ENCODE results near the gene POLR2A. TPM values are rescaled to one million over a fixed set of nuclear protein-coding genes. Genes with fewer than 3 reads are reported as not detected.
A peak's percentile ranks its signal among the peaks of the same experiment; 100 is the strongest.
"Not testable (repeated sequence)": the region's sequence is repeated elsewhere in the genome, so short reads cannot be mapped to it uniquely, and the experiment has no call there.

Gene POLR2A
- polyA plus RNA-seq, 3 donors = 12.1 to 27.9 (median 25.4) TPM

DNA sequence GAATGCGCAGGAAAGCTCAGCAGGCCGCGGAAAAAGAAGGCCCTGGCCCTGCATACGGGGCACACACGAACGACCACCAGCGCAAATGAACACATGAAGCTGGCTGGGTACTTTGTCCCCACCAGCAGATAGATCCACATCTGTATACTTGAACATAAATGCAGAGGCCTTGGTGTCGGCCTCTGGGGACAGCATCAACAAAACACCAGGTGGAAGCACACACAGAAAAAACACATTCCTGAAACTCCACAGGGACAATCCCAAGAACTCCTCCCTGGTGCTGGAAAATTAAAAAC lies 4.1 kb upstream of the POLR2A start:
- H3K9me3 Mint-ChIP-seq = peaks cover 0 to 2% (median 0%) of the 10 kb centered on the region in 7 donors
- H3K27ac ChIP-seq (ENCODE audit: low read depth in 1 of 2, low read length in 2 of 2) = peak overlapping the region; percentile 28 to 79
- H3K36me3 Mint-ChIP-seq = peaks cover 0 to 7% of the 10 kb centered on the region in 2 donors
- peak overlapping the region; percentile 36 to 89 (median 66) for H3K4me3 ChIP-seq (replicated peaks in 1 of 3; ENCODE audit: low read depth in 2 of 3, low read length in 3 of 3)
- TF ChIP-seq, protein P1, sequence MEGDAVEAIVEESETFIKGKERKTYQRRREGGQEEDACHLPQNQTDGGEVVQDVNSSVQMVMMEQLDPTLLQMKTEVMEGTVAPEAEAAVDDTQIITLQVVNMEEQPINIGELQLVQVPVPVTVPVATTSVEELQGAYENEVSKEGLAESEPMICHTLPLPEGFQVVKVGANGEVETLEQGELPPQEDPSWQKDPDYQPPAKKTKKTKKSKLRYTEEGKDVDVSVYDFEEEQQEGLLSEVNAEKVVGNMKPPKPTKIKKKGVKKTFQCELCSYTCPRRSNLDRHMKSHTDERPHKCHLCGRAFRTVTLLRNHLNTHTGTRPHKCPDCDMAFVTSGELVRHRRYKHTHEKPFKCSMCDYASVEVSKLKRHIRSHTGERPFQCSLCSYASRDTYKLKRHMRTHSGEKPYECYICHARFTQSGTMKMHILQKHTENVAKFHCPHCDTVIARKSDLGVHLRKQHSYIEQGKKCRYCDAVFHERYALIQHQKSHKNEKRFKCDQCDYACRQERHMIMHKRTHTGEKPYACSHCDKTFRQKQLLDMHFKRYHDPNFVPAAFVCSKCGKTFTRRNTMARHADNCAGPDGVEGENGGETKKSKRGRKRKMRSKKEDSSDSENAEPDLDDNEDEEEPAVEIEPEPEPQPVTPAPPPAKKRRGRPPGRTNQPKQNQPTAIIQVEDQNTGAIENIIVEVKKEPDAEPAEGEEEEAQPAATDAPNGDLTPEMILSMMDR (IDR thresholded peaks at IDR 0.05) = no peak
- no peaks in the 10 kb centered on the region for H3K36me3 ChIP-seq (replicated peaks in 1 of 2; ENCODE audit: control insufficient read depth in 1 of 2, insufficient read depth in 2 of 2, low read length in 2 of 2)
- no peaks in the 10 kb centered on the region for H3K27me3 ChIP-seq (ENCODE audit: control insufficient read depth in 2 of 2, insufficient read depth in 2 of 2, low read length in 2 of 2)
- peak overlapping the region; percentile 72 to 92 (median 80) for H3K27ac Mint-ChIP-seq
- DNase-seq = no peak
- intact Hi-C loops (cut with micrococcal nuclease) = loop anchor here in 1 of 2 donors (5.0 to 10.0 kb wide), 4 partner anchors 92 to 362 kb away; partner anchors contain the start of genes DVL2, KCTD11, PHF23 and TMEM95
- peak overlapping the region; percentile 94 for H3K4me2 ChIP-seq (replicated peaks; ENCODE audit: extremely low read depth, low read length, poor library complexity, severe bottlenecking)
- H3K79me2 ChIP-seq (ENCODE audit: insufficient read depth, low read length) = peaks cover 56% of the 10 kb centered on the region
- H3K4me1 ChIP-seq (ENCODE audit: control insufficient read depth in 1 of 2, insufficient read depth in 2 of 2, low read length in 2 of 2) = peaks cover 54 to 64% of the 10 kb centered on the region in 2 donors
- H3K27me3 Mint-ChIP-seq (ENCODE audit: low read depth in 3 of 3) = peaks cover 0 to 3% (median 1%) of the 10 kb centered on the region in 3 donors
- 9% methylated on average over 8 of the region's 8 CpGs for WGBS (ENCODE audit: insufficient coverage)
- H3K4me3 Mint-ChIP-seq = peak overlapping the region; percentile 82 to 91
- H4K20me1 ChIP-seq (ENCODE audit: insufficient read depth, low read length) = peaks cover 10% of the 10 kb centered on the region
- H3K9me3 ChIP-seq (replicated peaks in 1 of 2; ENCODE audit: control insufficient read depth in 1 of 2, insufficient read depth in 1 of 2, low read length in 2 of 2) = no peaks in the 10 kb centered on the region
- H2AFZ ChIP-seq (ENCODE audit: insufficient read depth, low read depth, low read length, poor library complexity, severe bottlenecking) = peak overlapping the region; percentile 85
- peak overlapping the region; percentile 83 for H3K9ac ChIP-seq (ENCODE audit: insufficient read depth, low read length, poor library complexity, severe bottlenecking)
- H3K4me1 Mint-ChIP-seq = peaks cover 70% of the 10 kb centered on the region

DNA sequence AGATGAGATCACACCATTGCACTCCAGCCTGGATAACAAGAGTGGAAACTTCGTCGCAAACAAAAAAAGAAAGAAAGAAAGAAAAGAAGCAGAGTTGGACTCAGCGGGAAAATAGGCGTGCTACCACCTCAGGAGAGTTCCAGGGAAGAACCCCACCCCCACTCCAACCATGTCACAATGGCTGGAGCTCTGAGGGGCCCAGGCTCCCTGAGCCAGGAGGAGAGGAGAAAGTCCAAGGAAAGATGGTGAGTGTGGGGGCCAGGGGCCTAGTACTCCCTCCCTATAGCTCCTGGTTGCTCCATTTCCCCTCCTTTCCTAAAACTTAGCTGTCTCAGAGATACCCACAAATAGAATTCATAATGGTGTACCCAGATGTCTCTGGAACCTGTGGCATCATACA lies 2.9 kb upstream of the POLR2A start, which contains the start of gene SLC35G6:
Gene SLC35G6 (plus strand): TSS at position 172 of the 400 bp plus-strand sequence. CDS start 71 bp downstream, at position 243.
- H3K9ac ChIP-seq (ENCODE audit: insufficient read depth, low read length, poor library complexity, severe bottlenecking); H2AFZ ChIP-seq (ENCODE audit: insufficient read depth, low read depth, low read length, poor library complexity, severe bottlenecking); DNase-seq; H3K27me3 ChIP-seq (ENCODE audit: control insufficient read depth in 2 of 2, insufficient read depth in 2 of 2, low read length in 2 of 2); H3K9me3 Mint-ChIP-seq; H3K36me3 Mint-ChIP-seq; H3K27me3 Mint-ChIP-seq (ENCODE audit: low read depth in 3 of 3); H3K9me3 ChIP-seq (replicated peaks in 1 of 2; ENCODE audit: control insufficient read depth in 1 of 2, insufficient read depth in 1 of 2, low read length in 2 of 2); H3K36me3 ChIP-seq (replicated peaks in 1 of 2; ENCODE audit: control insufficient read depth in 1 of 2, insufficient read depth in 2 of 2, low read length in 2 of 2): not testable (repeated sequence)
- Histone ChIP-seq H4K20me1 (ENCODE audit: insufficient read depth, low read length) (peaks cover 22% of the 10 kb centered on the region), H3K4me1 (ENCODE audit: control insufficient read depth in 1 of 2, insufficient read depth in 2 of 2, low read length in 2 of 2) (peaks cover 54 to 64% of the 10 kb centered on the region in 2 donors), H3K4me3 (replicated peaks in 1 of 3; ENCODE audit: low read depth in 2 of 3, low read length in 3 of 3) (peak within 1 kb of the TSS in 1 of 3 experiments; percentile 89), H3K79me2 (ENCODE audit: insufficient read depth, low read length) (peaks cover 56% of the 10 kb centered on the region), H3K27ac (ENCODE audit: low read depth in 1 of 2, low read length in 2 of 2) (peak within 1 kb of the TSS in 1 of 2 donors; percentile 79), H3K4me2 (replicated peaks; ENCODE audit: extremely low read depth, low read length, poor library complexity, severe bottlenecking) (peak within 1 kb of the TSS; percentile 94)
- Mint-ChIP-seq H3K4me3 (peak within 1 kb of the TSS; percentile 82 to 91), H3K4me1 (peaks cover 69% of the 10 kb centered on the region), H3K27ac (peak within 1 kb of the TSS in 6 of 7 donors; percentile 17 to 100 (median 68))
- no CpG with 5 or more reads among the region's 4 CpGs for whole genome bisulfite sequencing (ENCODE audit: insufficient coverage)
- intact Hi-C loops (cut with micrococcal nuclease) = loop anchor here in 1 of 2 donors (5.0 to 10.0 kb wide), 4 partner anchors 91 to 361 kb away; partner anchors contain the start of genes DVL2, KCTD11, PHF23 and TMEM95

DNA sequence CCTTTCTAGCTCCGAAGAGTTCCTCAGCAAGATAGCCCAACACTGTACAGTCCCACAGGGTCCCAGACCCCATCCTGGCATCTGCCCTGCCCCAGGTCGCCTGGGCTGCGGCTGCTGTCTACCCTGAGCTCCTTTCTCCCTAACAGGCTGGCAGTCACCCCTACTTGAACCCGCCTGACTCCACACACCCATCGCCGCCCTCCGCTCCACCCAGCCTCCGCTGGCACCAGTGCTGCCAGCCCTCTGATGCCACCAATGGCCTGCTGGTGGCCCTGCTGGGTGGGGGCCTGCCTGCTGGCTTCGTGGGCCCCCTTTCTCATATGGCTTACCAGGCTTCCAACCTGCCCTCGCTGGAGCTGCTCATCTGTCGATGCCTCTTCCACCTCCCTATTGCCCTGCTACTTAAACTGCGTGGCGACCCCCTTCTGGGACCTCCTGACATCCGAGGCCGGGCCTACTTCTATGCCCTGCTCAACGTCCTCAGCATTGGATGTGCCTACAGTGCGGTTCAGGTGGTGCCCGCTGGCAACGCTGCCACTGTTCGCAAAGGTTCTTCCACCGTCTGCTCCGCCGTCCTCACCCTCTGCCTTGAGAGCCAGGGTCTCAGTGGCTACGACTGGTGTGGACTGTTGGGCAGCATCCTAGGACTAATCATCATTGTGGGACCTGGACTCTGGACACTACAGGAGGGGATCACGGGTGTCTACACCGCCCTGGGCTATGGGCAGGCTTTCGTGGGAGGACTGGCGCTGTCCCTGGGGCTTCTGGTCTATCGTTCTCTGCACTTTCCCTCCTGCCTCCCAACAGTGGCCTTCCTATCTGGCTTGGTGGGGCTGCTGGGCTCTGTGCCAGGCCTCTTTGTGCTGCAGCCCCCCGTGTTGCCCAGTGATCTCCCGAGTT lies 2.1 kb upstream of the POLR2A start:
- peaks cover 56% of the 10 kb centered on the region for H3K79me2 ChIP-seq (ENCODE audit: insufficient read depth, low read length)

More for the DNA sequence above, 2.1 kb upstream of the POLR2A start:
- H3K4me1 ChIP-seq (ENCODE audit: control insufficient read depth in 1 of 2, insufficient read depth in 2 of 2, low read length in 2 of 2) = peaks cover 54 to 64% of the 10 kb centered on the region in 2 donors
- H3K27me3 ChIP-seq (ENCODE audit: control insufficient read depth in 2 of 2, insufficient read depth in 2 of 2, low read length in 2 of 2); H3K9me3 ChIP-seq (replicated peaks in 1 of 2; ENCODE audit: control insufficient read depth in 1 of 2, insufficient read depth in 1 of 2, low read length in 2 of 2); H3K4me2 ChIP-seq (replicated peaks; ENCODE audit: extremely low read depth, low read length, poor library complexity, severe bottlenecking); H3K9ac ChIP-seq (ENCODE audit: insufficient read depth, low read length, poor library complexity, severe bottlenecking); H3K9me3 Mint-ChIP-seq; H3K4me3 Mint-ChIP-seq; H3K27ac ChIP-seq (ENCODE audit: low read depth in 1 of 2, low read length in 2 of 2); H3K36me3 Mint-ChIP-seq; H3K36me3 ChIP-seq (replicated peaks in 1 of 2; ENCODE audit: control insufficient read depth in 1 of 2, insufficient read depth in 2 of 2, low read length in 2 of 2); H3K27me3 Mint-ChIP-seq (ENCODE audit: low read depth in 3 of 3); H2AFZ ChIP-seq (ENCODE audit: insufficient read depth, low read depth, low read length, poor library complexity, severe bottlenecking); H3K4me3 ChIP-seq (replicated peaks in 1 of 3; ENCODE audit: low read depth in 2 of 3, low read length in 3 of 3); DNase-seq: not testable (repeated sequence)
- intact Hi-C loops (cut with micrococcal nuclease) = loop anchor here in 1 of 2 donors (5.0 to 10.0 kb wide), 4 partner anchors 90 to 360 kb away; partner anchors contain the start of genes DVL2, KCTD11, PHF23 and TMEM95
- Mint-ChIP-seq H3K27ac (peak overlapping the region in 6 of 7 donors; percentile 35 to 100 (median 100)), H3K4me1 (peaks cover 68% of the 10 kb centered on the region)
- 93% methylated on average over 21 of the region's 31 CpGs for WGBS (ENCODE audit: insufficient coverage)
- peaks cover 25% of the 10 kb centered on the region for H4K20me1 ChIP-seq (ENCODE audit: insufficient read depth, low read length)

Data from CD14-positive monocyte (primary cell).